HG03159 (cell line): ENCODE data around the gene ING1.
A peak's percentile ranks its signal among the peaks of the same experiment; 100 is the strongest.
"Not testable (repeated sequence)": the region's sequence is repeated elsewhere in the genome, so short reads cannot be mapped to it uniquely, and the experiment has no call there.

Source experiments
- ATAC-seq: cut with Tn5 transposase; IDR thresholded peaks from one replicate; pipeline ENCODE4 v1.9.1; 2021; ENCODE audit warnings: mild to moderate bottlenecking, moderate library complexity; ENCODE audit not compliant: unreplicated experiment

The ING1 gene

DNA sequence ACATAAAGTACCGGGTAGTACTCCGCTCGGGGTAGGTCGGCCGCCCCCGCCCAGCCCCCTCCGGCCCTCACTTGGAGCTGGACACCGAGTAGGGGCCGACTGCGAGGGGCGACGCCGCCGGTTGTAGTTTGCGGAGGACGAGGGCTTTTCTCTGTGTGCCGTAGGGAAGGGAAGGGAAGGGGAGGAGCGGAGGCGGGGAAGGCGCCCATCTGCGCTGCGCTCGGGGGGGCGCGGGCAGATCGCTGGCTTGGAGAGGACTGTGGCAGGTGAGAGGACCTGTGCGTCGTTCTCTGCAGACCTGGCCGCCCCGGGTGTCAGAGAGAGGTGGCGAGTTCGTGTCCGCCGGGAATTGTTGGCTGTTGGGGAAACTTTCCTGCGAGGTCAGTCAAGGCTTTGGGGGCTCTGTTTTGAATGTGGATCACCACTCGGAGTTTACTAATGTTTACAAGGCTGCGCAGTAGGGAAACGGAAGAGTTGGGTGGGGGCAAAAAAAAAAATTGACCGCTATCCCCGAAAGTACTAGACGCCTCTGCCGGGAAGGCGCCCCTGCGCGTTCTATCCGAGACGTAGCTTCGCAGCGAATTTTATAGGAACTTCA, 1.4 kb downstream of the ING1 start:
- no peak for ATAC-seq

DNA sequence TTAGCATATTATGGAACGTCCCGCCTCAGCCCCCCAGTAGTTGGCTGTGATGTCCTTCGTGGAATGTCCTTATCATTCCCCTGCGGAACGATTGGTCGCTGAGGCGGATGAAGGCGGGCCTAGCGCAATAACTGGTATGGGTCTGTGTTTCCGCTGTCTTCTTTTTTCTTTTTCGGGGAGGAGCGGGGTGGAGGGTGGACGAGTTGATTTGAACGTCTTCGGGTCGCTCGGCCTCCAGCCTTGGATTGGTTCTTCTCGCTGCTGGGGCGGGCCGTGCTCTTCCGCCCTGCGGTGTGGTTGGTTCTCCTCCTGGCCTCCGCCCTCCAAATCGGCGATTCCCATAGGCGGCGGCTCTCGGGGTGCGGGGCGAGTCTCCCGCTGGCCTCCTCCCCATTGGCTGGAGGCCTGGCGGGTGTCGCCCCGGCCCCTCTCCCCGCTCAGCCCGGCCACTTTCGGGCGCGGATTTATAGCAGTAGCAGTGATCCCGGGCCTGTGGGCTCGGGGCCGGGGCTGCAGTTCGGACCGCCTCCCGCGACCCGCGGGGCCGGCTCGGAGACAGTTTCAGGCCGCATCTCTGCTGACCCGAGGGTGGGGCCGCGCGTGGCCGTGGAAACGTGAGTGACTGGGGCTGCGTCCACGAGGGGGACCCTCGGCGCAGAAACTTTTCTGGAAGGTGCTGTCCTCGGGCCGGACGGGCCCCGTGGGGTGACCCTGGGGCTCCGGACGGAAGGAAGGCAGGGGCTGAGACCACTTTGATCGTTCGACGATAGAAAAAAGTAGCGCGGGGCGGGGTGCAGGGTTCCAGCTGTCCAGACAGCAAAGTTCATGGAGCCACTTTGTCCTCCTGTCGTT, 2.1 kb downstream of the ING1 start:
- ATAC-seq: peak; percentile 57

- no peak for ATAC-seq
Measured at GRCh38 chr13:110716247-110716515, 2.7 kb downstream of the ING1 start.

GRCh38 chr13:110719036-110719710, 5.7 kb downstream of the ING1 start:
- no peak for ATAC-seq

DNA sequence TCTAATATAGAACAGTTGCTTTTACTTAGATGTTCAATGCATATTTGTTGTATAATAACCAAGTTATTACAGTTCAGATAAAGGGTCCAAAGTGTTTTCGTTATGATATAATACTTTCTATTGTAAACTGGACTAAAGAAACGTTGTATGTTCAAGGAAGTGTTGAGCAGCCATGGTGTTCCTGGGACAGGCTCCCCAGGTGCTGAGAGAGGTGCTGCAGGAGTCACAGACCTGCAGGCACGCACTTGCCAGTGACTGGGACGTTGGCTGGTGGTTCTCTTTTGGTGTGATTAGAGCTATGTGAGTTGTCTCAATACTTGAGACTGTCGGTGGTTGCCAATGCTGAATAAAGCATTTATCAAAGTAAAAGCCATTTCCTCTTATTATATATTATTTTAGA, 9.5 kb downstream of the ING1 start:
- no peak for ATAC-seq

DNA sequence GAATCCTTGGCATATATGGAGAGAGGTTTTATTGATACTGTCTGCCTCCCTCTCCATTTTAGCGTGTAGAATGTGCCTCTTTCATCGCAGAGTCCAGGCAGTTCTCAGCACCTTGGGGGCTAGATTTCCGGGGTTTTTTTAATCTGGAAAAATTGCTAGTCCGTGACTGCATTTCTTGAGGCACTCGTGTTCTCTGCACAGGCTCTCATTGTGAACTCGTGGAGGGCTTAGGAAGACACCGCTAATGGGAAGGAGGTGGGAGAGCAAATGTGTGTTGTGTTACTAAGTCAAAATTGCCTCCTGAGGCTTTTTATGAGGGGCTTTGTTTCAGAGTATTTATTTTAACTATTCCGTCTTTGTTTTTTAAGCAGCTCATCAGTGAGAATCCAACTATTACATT, 10.1 kb downstream of the ING1 start:
- ATAC-seq: no peak

GRCh38 chr13:110726153-110726552, 12.7 kb downstream of the ING1 start:
- not testable (repeated sequence) for ATAC-seq

DNA sequence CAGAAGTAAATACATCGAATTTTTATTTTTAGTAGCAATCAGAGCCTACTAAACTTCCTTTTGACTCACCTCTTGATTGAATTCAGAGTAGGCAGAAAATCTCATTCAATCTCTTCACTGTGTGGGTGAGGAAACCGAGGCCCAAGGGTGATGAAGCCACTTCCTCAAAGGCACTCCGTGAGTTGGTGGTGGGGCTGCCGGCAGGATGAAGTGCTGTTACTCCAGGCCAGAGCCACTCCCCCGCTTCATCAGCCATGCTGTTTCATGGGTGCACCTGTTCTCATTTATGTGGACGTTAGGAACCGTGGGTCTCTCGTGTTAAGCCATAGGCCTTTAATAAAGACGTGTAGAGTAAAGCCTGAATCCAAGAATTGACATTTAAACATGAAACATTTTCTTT, 13.2 kb downstream of the ING1 start:
- no peak for ATAC-seq

GRCh38 chr13:110731072-110731471, 17.6 kb downstream of the ING1 start:
- no peak for ATAC-seq

GRCh38 chr13:110734561-110734960, 21.1 kb downstream of the ING1 start:
- no peak for ATAC-seq

DNA sequence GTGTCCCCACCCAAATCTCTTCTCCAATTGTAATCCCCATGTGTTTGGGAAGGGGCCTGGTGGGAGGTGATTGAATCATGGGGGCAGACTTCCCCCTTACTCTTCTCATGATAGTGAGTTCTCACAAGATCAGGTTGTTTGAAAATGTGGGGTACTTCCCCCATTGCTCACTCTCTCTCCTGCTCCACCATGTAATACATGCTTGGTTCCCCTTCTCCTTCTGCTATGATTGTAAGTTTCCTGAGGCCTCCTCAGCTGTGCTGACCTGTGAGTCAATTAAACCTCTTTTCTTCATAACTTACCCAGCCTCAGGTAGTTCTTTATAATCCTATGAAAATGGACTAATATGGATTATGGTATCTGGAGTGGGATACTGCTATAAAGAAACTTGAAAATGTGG, 24.1 kb downstream of the ING1 start:
- ATAC-seq: no peak

- no peak for ATAC-seq
Measured at GRCh38 chr13:110743687-110744086, 30.2 kb downstream of the ING1 start.

DNA sequence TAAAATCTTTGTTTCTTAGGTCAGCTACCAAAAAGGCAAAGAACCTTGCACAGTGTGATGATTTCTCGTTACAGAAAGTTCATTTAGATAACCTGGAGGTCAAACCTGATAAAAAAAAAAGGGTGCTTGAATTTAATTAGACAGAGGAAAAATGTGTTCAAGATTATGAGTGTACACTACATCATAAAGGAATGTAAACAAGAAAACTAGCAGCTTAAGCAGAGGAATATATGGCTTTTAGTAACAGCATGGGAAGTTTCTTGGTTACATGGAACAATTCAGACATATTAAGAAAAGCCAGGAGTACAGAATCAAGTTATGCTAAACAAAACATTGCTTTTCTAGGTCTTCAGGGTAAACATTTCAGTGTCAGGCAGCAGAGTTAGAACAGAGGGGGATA, 32.9 kb downstream of the ING1 start:
- no peak for ATAC-seq

DNA sequence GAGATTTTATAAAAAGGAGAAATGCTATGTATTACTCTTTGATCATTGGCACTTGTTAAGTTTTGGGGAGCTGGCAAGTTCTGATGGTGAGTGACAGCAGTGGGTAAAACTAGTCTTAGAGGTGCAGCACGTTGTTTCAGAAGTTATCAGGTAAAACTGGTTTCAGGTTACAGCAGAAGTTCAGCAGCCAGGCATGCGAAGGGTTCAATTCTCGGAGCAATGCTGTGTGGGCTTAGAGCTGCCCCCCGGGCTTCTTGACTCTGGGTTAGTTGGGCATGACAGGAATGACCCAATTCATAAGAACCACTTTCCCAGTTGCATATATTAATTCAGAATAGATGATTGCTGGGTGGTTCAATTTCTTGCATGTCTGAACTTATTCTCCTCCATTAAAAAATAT, 34.8 kb downstream of the ING1 start:
- no peak for ATAC-seq

DNA sequence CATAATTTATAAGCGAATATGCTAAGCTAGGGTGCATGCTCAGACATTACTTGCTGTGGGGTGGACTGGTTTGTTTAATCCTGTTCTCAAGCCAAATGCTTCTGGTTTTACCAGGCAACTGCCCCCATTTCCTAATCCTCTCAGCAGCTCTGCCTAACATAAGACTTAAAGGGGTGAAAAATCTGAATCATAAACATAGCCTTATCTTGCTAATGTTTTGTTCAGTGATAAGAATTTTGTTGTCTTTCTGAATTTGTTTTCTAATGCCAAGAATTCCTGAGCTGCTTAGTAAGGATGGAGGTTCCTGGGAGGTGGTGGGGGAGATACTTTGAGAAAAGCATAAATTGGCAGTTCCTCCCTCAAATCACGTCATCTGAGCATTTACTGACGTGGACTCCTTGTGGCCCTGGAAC, 42.7 kb downstream of the ING1 start:
- ATAC-seq: no peak

DNA sequence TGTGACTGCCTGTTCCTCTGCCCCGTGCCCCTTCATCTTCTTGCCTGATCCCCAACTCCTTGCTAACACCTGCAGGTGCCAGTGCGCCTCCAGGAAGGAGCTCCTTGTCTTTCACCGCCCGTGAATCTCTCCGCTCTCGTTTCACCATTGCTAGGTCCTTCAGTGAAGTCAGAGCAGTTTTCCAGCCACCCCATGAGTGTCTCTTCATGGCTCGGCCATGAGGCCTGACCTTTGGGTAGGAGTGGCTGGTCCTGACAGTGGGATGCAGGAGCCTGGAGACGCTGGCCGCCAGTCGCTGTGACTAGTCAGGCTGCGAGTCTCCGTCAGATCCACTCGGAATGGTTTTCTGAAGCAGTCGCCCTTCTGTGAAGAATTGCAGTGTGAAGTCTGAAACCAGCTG, 43.8 kb downstream of the ING1 start:
- ATAC-seq: no peak

GRCh38 chr13:110758195-110758805, 44.8 kb downstream of the ING1 start:
- ATAC-seq: no peak

DNA sequence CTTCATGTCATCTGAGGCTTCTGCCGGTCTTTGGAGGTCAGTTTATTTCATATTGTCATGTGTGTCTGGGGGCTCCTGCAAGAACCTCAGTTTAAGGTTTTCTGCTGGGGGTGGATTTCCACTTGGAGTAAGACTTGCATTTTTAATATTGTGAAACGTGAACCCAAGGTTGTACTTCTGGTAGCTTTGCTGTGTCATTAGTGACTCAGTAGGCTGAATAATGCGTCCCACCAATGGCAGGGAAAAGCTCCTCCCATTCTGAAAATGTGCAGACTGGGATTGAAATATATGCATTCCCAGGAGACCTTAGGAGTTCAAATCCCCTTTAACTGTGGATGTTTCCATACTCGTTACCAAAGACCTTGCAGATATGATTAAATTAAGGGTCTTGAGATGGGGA, 46.2 kb downstream of the ING1 start:
- no peak for ATAC-seq

DNA sequence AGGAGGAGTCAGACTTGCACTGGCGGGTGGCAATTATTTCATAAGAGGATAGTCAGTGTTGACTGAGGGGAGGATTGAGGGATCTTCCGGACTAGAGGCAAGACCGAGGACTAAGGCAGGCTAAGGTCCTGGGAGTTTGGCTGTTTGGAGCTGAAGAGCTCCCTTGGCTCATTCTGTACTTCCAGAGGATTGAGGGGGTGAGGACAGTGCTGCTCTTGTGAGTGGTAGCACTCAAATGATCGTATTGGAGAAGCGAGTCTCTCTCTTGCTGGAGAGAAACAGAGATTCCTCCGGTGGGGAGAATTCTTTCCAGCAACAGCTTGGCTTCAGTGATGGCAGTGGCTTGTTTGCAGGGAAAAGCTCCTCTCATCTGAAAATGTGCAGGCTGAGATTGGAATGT, 47.1 kb downstream of the ING1 start:
- no peak for ATAC-seq

DNA sequence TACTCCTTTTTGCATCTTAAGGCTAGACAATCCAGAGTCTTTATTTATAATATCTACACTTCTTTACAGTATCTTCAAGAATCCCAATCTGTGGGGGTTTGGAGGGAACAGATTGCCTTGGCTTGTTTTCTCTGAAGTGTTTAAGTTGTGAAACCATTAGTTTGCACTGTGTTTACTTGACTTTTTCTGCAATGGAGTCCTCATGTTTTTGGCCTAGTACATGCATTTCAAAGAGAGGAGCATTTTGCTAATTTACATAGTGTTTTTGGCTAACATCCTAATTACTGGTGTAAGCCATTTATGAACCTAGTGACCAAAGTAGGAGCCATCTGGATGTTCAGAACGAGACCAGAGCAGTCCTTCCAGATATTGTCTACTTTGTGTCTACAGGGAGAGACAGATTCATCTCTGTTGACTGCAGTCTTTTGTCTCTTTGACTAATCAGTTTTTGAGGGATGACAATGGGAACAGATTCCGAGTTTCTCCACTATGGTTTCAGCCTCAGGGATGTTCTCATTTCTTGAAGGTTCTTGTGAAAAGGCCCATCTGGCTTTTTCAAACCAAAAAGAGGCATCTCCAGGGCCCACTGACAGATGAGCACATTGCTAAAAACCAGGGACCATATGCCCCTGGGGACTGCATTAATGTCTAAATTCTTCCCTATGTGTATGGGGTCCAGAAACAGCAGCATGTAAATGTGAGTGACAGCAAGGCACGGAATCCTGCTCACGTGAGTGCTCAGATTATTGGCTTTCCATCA, 53.4 kb downstream of the ING1 start:
- ATAC-seq: no peak

- no peak for ATAC-seq
Measured at GRCh38 chr13:110767476-110767875, 54.0 kb downstream of the ING1 start.
